ENCODE results near the gene CYBC1.
"Not testable (repeated sequence)": the region's sequence is repeated elsewhere in the genome, so short reads cannot be mapped to it uniquely, and the experiment has no call there.

CYBC1 gene

GRCh38 chr17:82415786-82416185, 34.8 kb downstream of the CYBC1 start:
- peaks cover 45% of the 10 kb centered on the region for H3K36me3 Mint-ChIP-seq
- DNase-seq (ENCODE audit: low spot score in 2 of 2) (no peak), ATAC-seq (no peak)
- H3K4me1 Mint-ChIP-seq: peaks cover 24% of the 10 kb centered on the region
- no peak overlapping the region for H3K27ac Mint-ChIP-seq
- no peak overlapping the region for H3K4me3 Mint-ChIP-seq
- H3K9me3 Mint-ChIP-seq: no peaks in the 10 kb centered on the region

- DNase-seq (ENCODE audit: low spot score in 2 of 2) (no peak), ATAC-seq (no peak)
- no peak overlapping the region for H3K27ac Mint-ChIP-seq
- H3K9me3 Mint-ChIP-seq: no peaks in the 10 kb centered on the region
- no peak overlapping the region for H3K4me3 Mint-ChIP-seq
- peaks cover 41% of the 10 kb centered on the region for H3K36me3 Mint-ChIP-seq
- peaks cover 24% of the 10 kb centered on the region for H3K4me1 Mint-ChIP-seq
Measured at GRCh38 chr17:82415336-82415735, 35.2 kb downstream of the CYBC1 start.

- H3K36me3 Mint-ChIP-seq: peaks cover 35% of the 10 kb centered on the region
- no peak overlapping the region for H3K27ac Mint-ChIP-seq
- H3K4me3 Mint-ChIP-seq: no peak overlapping the region
- DNase-seq (ENCODE audit: low spot score in 2 of 2): peak; percentile 50 to 83
- H3K9me3 Mint-ChIP-seq: no peaks in the 10 kb centered on the region
- H3K4me1 Mint-ChIP-seq: peaks cover 18% of the 10 kb centered on the region
- peak; percentile 46 for ATAC-seq
Measured at GRCh38 chr17:82414548-82415281, 35.8 kb downstream of the CYBC1 start.

- DNase-seq (ENCODE audit: low spot score in 2 of 2): no peak
- no peaks in the 10 kb centered on the region for H3K9me3 Mint-ChIP-seq
- no peak overlapping the region for H3K27ac Mint-ChIP-seq
- H3K36me3 Mint-ChIP-seq: peaks cover 44% of the 10 kb centered on the region
- no peak for ATAC-seq
- no peak overlapping the region for H3K4me3 Mint-ChIP-seq
- peaks cover 16% of the 10 kb centered on the region for H3K4me1 Mint-ChIP-seq
Measured at GRCh38 chr17:82412535-82413520, 37.7 kb downstream of the CYBC1 start.

GRCh38 chr17:82412081-82412480, 38.5 kb downstream of the CYBC1 start:
- not testable (repeated sequence) for DNase-seq (ENCODE audit: low spot score in 2 of 2); H3K9me3 Mint-ChIP-seq
- peaks cover 23% of the 10 kb centered on the region for H3K4me1 Mint-ChIP-seq

GRCh38 chr17:82411396-82412053, 39.0 kb downstream of the CYBC1 start:
- DNase-seq (ENCODE audit: low spot score in 2 of 2) (no peak), ATAC-seq (no peak)
- peaks cover 46% of the 10 kb centered on the region for H3K36me3 Mint-ChIP-seq
- H3K27ac Mint-ChIP-seq: no peak overlapping the region
- H3K9me3 Mint-ChIP-seq: no peaks in the 10 kb centered on the region
- peaks cover 23% of the 10 kb centered on the region for H3K4me1 Mint-ChIP-seq
- no peak overlapping the region for H3K4me3 Mint-ChIP-seq

More at GRCh38 chr17:82412081-82412480, 38.5 kb downstream of the CYBC1 start:
- not testable (repeated sequence) for H3K4me3 Mint-ChIP-seq, H3K27ac Mint-ChIP-seq, ATAC-seq
- H3K36me3 Mint-ChIP-seq: peaks cover 45% of the 10 kb centered on the region

GRCh38 chr17:82410014-82410716, 40.4 kb downstream of the CYBC1 start:
- H3K9me3 Mint-ChIP-seq: no peaks in the 10 kb centered on the region
- ATAC-seq (no peak), DNase-seq (ENCODE audit: low spot score in 2 of 2) (no peak)
- no peak overlapping the region for H3K4me3 Mint-ChIP-seq
- no peak overlapping the region for H3K27ac Mint-ChIP-seq
- H3K36me3 Mint-ChIP-seq: peaks cover 54% of the 10 kb centered on the region
- peaks cover 17% of the 10 kb centered on the region for H3K4me1 Mint-ChIP-seq

- H3K36me3 Mint-ChIP-seq: peaks cover 47% of the 10 kb centered on the region
- no peaks in the 10 kb centered on the region for H3K9me3 Mint-ChIP-seq
- no peak for DNase-seq (ENCODE audit: low spot score in 2 of 2)
- H3K4me3 Mint-ChIP-seq: no peak overlapping the region
- no peak for ATAC-seq
- peaks cover 7% of the 10 kb centered on the region for H3K4me1 Mint-ChIP-seq
- no peak overlapping the region for H3K27ac Mint-ChIP-seq
Measured at GRCh38 chr17:82408938-82409318, 41.6 kb downstream of the CYBC1 start.

GRCh38 chr17:82408288-82408937, 42.1 kb downstream of the CYBC1 start:
- H3K36me3 Mint-ChIP-seq: peaks cover 44% of the 10 kb centered on the region
- H3K9me3 Mint-ChIP-seq: no peaks in the 10 kb centered on the region
- H3K27ac Mint-ChIP-seq: no peak overlapping the region
- no peak overlapping the region for H3K4me3 Mint-ChIP-seq
- no peak for ATAC-seq
- no peak for DNase-seq (ENCODE audit: low spot score in 2 of 2)
- H3K4me1 Mint-ChIP-seq: peaks cover 12% of the 10 kb centered on the region

GRCh38 chr17:82407255-82407654, 43.3 kb downstream of the CYBC1 start:
- H3K36me3 Mint-ChIP-seq: peaks cover 45% of the 10 kb centered on the region
- no peak overlapping the region for H3K27ac Mint-ChIP-seq

GRCh38 chr17:82406131-82406671, 44.4 kb downstream of the CYBC1 start:
- Mint-ChIP-seq H3K4me3 (no peak overlapping the region), H3K36me3 (peaks cover 45% of the 10 kb centered on the region)

More at GRCh38 chr17:82407255-82407654, 43.3 kb downstream of the CYBC1 start:
- H3K4me3 Mint-ChIP-seq: no peak overlapping the region
- ATAC-seq (peak; percentile 51), DNase-seq (ENCODE audit: low spot score in 2 of 2) (no peak)
- H3K9me3 Mint-ChIP-seq: no peaks in the 10 kb centered on the region
- H3K4me1 Mint-ChIP-seq: peaks cover 12% of the 10 kb centered on the region

GRCh38 chr17:82405051-82405450, 45.5 kb downstream of the CYBC1 start:
- Mint-ChIP-seq H3K27ac (no peak overlapping the region), H3K36me3 (peaks cover 45% of the 10 kb centered on the region), H3K4me1 (peaks cover 19% of the 10 kb centered on the region), H3K9me3 (no peaks in the 10 kb centered on the region), H3K4me3 (no peak overlapping the region)
- no peak for DNase-seq (ENCODE audit: low spot score in 2 of 2)
- no peak for ATAC-seq

More at GRCh38 chr17:82406131-82406671, 44.4 kb downstream of the CYBC1 start:
- no peak overlapping the region for H3K27ac Mint-ChIP-seq
- H3K4me1 Mint-ChIP-seq: peaks cover 12% of the 10 kb centered on the region
- DNase-seq (ENCODE audit: low spot score in 2 of 2) (no peak), ATAC-seq (no peak)
- H3K9me3 Mint-ChIP-seq: no peaks in the 10 kb centered on the region

- Mint-ChIP-seq H3K27ac (no peak overlapping the region), H3K4me3 (no peak overlapping the region), H3K36me3 (peaks cover 40% of the 10 kb centered on the region), H3K9me3 (no peaks in the 10 kb centered on the region), H3K4me1 (peaks cover 19% of the 10 kb centered on the region)
- ATAC-seq (no peak), DNase-seq (ENCODE audit: low spot score in 2 of 2) (no peak)
Measured at GRCh38 chr17:82403662-82404660, 46.6 kb downstream of the CYBC1 start.

Measured in stimulated activated effector memory CD8-positive, alpha-beta T cell treated with anti-CD3 and anti-CD28 coated beads, Interleukin-12 subunit alpha, Interleukin-12 subunit beta, amount 100 ng/mL, for 72 hours (primary cell).